Mesodermal cell (in vitro differentiated cells): ENCODE data around the gene GSTM4.
"Not testable (repeated sequence)": the region's sequence is repeated elsewhere in the genome, so short reads cannot be mapped to it uniquely, and the experiment has no call there.

Source experiments
- H3K27ac ChIP-seq: 2 replicates; pipeline ENCODE4 v1.7.0; 2013; ENCODE audit warnings: mild to moderate bottlenecking, low read depth, low read length, moderate library complexity; ENCODE audit not compliant: severe bottlenecking
- H3K36me3 ChIP-seq: 2 replicates; pipeline ENCODE4 v1.7.1; 2013; ENCODE audit warnings: mild to moderate bottlenecking, low read length, moderate library complexity; ENCODE audit not compliant: control insufficient read depth, insufficient read depth
- H3K4me1 ChIP-seq: one replicate; pipeline ENCODE4 v1.7.1; 2013; ENCODE audit warnings: mild to moderate bottlenecking, low read length; ENCODE audit not compliant: insufficient read depth, control insufficient read depth, poor library complexity, severe bottlenecking
- H3K4me3 ChIP-seq: 2 replicates; pipeline ENCODE4 v1.7.0; 2013; ENCODE audit warnings: low read length, control low read depth, mild to moderate bottlenecking; ENCODE audit not compliant: insufficient read depth, poor library complexity, severe bottlenecking; ENCODE audit errors: extremely low read depth
- H3K9me3 ChIP-seq: 2 replicates; pipeline ENCODE4 v1.7.1; 2013; ENCODE audit warnings: mild to moderate bottlenecking, low read length, moderate library complexity; ENCODE audit not compliant: control insufficient read depth
- WGBS, 2 experiments: methylation state at CpG; one replicate each; pipeline ENCODE4 v1.1.5; 2013; ENCODE audit warnings: missing lambda C conversion rate in 2 of 2; ENCODE audit not compliant: insufficient coverage in 2 of 2; 5-methylcytosine and 5-hydroxymethylcytosine counted together

GSTM4 gene

GRCh38 chr1:109669949-109670302 is 14.0 kb downstream of the GSTM4 start:
- H3K4me3 ChIP-seq, H3K27ac ChIP-seq, H3K4me1 ChIP-seq, H3K9me3 ChIP-seq, H3K36me3 ChIP-seq: not testable (repeated sequence)
- WGBS, 2 experiments, result 89% methylated on average over 3 of the region's 5 CpGs; no CpG with 5 or more reads in 1 of the 2 experiments

GRCh38 chr1:109671067-109671466 is 15.2 kb downstream of the GSTM4 start:
- WGBS, 2 experiments, result 89 to 94% methylated on average over 4 to 5 of the region's 5 CpGs
- no peaks in the 10 kb centered on the region for H3K9me3 ChIP-seq
- H3K4me3 ChIP-seq, result no peak overlapping the region
- no peaks in the 10 kb centered on the region for H3K4me1 ChIP-seq
- H3K27ac ChIP-seq, result no peak overlapping the region
- no peaks in the 10 kb centered on the region for H3K36me3 ChIP-seq

- not testable (repeated sequence) for H3K4me3 ChIP-seq, H3K9me3 ChIP-seq, H3K27ac ChIP-seq, H3K4me1 ChIP-seq, H3K36me3 ChIP-seq
- 88 to 100% methylated on average over 1 of the region's 2 CpGs for WGBS, 2 experiments
These were observed 18.0 kb downstream of the GSTM4 start for GRCh38 chr1:109673861-109674260.

- H3K36me3 ChIP-seq, H3K4me3 ChIP-seq, H3K9me3 ChIP-seq, H3K4me1 ChIP-seq, H3K27ac ChIP-seq: not testable (repeated sequence)
- WGBS, 2 experiments, result 86 to 100% methylated on average over 1 to 2 of the region's 3 CpGs
These were observed 20.9 kb downstream of the GSTM4 start for GRCh38 chr1:109676683-109677381.

GRCh38 chr1:109677459-109677858 is 21.6 kb downstream of the GSTM4 start:
- no peaks in the 10 kb centered on the region for H3K4me1 ChIP-seq
- H3K27ac ChIP-seq, result no peak overlapping the region
- WGBS, 2 experiments, result no CpG with 5 or more reads among the region's 3 CpGs
- no peaks in the 10 kb centered on the region for H3K36me3 ChIP-seq
- no peaks in the 10 kb centered on the region for H3K9me3 ChIP-seq
- H3K4me3 ChIP-seq, result no peak overlapping the region

- not testable (repeated sequence) for H3K9me3 ChIP-seq, H3K4me1 ChIP-seq, H3K36me3 ChIP-seq, H3K27ac ChIP-seq, H3K4me3 ChIP-seq
- WGBS, 2 experiments, result no CpG with 5 or more reads among the region's 2 CpGs
These were observed 22.7 kb downstream of the GSTM4 start for GRCh38 chr1:109678637-109679036.

- not testable (repeated sequence) for H3K36me3 ChIP-seq, H3K4me3 ChIP-seq, H3K27ac ChIP-seq, H3K9me3 ChIP-seq, H3K4me1 ChIP-seq
- WGBS, 2 experiments, result no CpG with 5 or more reads among the region's 6 CpGs
These were observed 28.9 kb downstream of the GSTM4 start for GRCh38 chr1:109684777-109685176.

GRCh38 chr1:109685399-109685798 is 29.5 kb downstream of the GSTM4 start:
- not testable (repeated sequence) for H3K4me3 ChIP-seq, H3K36me3 ChIP-seq, H3K9me3 ChIP-seq, H3K4me1 ChIP-seq, H3K27ac ChIP-seq
- no CpG with 5 or more reads among the region's 1 CpG for WGBS, 2 experiments

- no CpG with 5 or more reads among the region's 4 CpGs for WGBS, 2 experiments
- not testable (repeated sequence) for H3K36me3 ChIP-seq, H3K4me1 ChIP-seq, H3K27ac ChIP-seq, H3K4me3 ChIP-seq, H3K9me3 ChIP-seq
These were observed 30.0 kb downstream of the GSTM4 start for GRCh38 chr1:109685890-109686289.

- not testable (repeated sequence) for H3K36me3 ChIP-seq, H3K9me3 ChIP-seq, H3K4me1 ChIP-seq, H3K27ac ChIP-seq, H3K4me3 ChIP-seq
- WGBS, 2 experiments, result no CpG with 5 or more reads among the region's 11 CpGs
These were observed 31.2 kb downstream of the GSTM4 start for GRCh38 chr1:109687109-109687508.

GRCh38 chr1:109687641-109688499 is 32.0 kb downstream of the GSTM4 start, which contains the start of gene GSTM1:
TSS of gene GSTM1 (plus strand) at chr1:109687817. CDS start at chr1:109687874, 57 bp downstream.
- WGBS, 2 experiments, result no CpG with 5 or more reads among the region's 46 CpGs
- H3K27ac ChIP-seq, result no peak within 1 kb of the TSS
- H3K9me3 ChIP-seq, result no peaks in the 10 kb centered on the region
- no peaks in the 10 kb centered on the region for H3K4me1 ChIP-seq
- no peak within 1 kb of the TSS for H3K4me3 ChIP-seq
- no peaks in the 10 kb centered on the region for H3K36me3 ChIP-seq
